HFFc6 (cell line): ENCODE data around the gene HPS6. TPM values are rescaled to one million over a fixed set of nuclear protein-coding genes. Genes with fewer than 3 reads are reported as not detected.
A peak's percentile ranks its signal among the peaks of the same experiment; 100 is the strongest.

ENCODE experiments used
- DNase-seq: peaks from one replicate; pipeline ENCODE4 v3.0.0-alpha.2; 2018
- H3K27ac Mint-ChIP-seq: 2 replicates; pipeline ENCODE4 v1.8.0; 2020; ENCODE audit warnings: mild to moderate bottlenecking, mixed read lengths
- H3K27me3 Mint-ChIP-seq: 2 replicates; pipeline ENCODE4 v1.8.0; 2021; ENCODE audit warnings: mild to moderate bottlenecking, moderate library complexity, mixed read lengths; ENCODE audit not compliant: insufficient read depth
- H3K36me3 Mint-ChIP-seq: 2 replicates; pipeline ENCODE4 v1.8.0; 2021; ENCODE audit warnings: low read depth, mixed read lengths
- H3K4me1 Mint-ChIP-seq: 2 replicates; pipeline ENCODE4 v1.8.0; 2020; ENCODE audit warnings: low read depth, mixed read lengths
- H3K4me3 Mint-ChIP-seq: 2 replicates; pipeline ENCODE4 v1.8.0; 2020; ENCODE audit warnings: mild to moderate bottlenecking, moderate library complexity, mixed read lengths
- H3K9me3 Mint-ChIP-seq: 2 replicates; pipeline ENCODE4 v1.8.0; 2020; ENCODE audit warnings: mild to moderate bottlenecking, mixed read lengths
- total RNA-seq, 6 experiments: library from RNA; stranded (reverse); fragmentation: NEBNext Ultra II Directional; extraction: Animal tissue kit (Norgen Biotek cat#: 25700); gene quantifications; 2 replicates in 1 of 6; 3 replicates in 5 of 6; pipeline ENCODE4 v1.2.3, GENCODE V29; 2021
- TF ChIP-seq, protein P1 (sequence below): fragments of 200-600 bp; sonication (generic); IDR thresholded peaks from 2 replicates; pipeline ENCODE4 v1.5.0; 2021; ENCODE audit warnings: antibody characterized with exemption, mild to moderate bottlenecking

Gene HPS6
- total RNA-seq, 6 experiments from 2014 or later = 22.0 to 29.4 (median 24.0) TPM

DNA sequence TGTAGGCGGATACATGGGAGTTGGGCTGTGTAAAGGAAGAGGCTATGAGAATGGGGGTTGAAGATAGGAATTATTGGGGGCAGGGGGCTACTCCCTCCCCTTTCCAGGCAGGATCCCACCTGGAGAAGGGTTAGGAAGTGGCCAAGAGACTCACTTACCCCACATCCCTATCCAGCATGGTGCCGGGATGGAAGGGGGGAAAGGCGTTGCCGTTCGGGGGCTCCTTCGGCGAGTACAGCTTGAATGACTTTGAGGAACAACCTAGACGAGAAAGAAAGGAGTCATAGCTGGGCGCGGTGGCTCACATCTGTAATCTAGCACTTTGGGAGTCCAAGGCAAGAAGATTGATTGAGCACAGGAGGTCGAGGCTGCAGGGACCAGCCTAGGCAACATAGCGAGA lies 46.1 kb downstream of the HPS6 start:
- peaks cover 21% of the 10 kb centered on the region for H3K36me3 Mint-ChIP-seq
- H3K27me3 Mint-ChIP-seq = no peaks in the 10 kb centered on the region
- H3K4me1 Mint-ChIP-seq = peaks cover 36% of the 10 kb centered on the region
- no peak for DNase-seq
- H3K27ac Mint-ChIP-seq = no peak overlapping the region; the same call in 1 of the 2 replicates
- no peaks in the 10 kb centered on the region for H3K9me3 Mint-ChIP-seq
- no peak overlapping the region for H3K4me3 Mint-ChIP-seq
- TF ChIP-seq, protein P1, sequence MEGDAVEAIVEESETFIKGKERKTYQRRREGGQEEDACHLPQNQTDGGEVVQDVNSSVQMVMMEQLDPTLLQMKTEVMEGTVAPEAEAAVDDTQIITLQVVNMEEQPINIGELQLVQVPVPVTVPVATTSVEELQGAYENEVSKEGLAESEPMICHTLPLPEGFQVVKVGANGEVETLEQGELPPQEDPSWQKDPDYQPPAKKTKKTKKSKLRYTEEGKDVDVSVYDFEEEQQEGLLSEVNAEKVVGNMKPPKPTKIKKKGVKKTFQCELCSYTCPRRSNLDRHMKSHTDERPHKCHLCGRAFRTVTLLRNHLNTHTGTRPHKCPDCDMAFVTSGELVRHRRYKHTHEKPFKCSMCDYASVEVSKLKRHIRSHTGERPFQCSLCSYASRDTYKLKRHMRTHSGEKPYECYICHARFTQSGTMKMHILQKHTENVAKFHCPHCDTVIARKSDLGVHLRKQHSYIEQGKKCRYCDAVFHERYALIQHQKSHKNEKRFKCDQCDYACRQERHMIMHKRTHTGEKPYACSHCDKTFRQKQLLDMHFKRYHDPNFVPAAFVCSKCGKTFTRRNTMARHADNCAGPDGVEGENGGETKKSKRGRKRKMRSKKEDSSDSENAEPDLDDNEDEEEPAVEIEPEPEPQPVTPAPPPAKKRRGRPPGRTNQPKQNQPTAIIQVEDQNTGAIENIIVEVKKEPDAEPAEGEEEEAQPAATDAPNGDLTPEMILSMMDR = no peak

DNA sequence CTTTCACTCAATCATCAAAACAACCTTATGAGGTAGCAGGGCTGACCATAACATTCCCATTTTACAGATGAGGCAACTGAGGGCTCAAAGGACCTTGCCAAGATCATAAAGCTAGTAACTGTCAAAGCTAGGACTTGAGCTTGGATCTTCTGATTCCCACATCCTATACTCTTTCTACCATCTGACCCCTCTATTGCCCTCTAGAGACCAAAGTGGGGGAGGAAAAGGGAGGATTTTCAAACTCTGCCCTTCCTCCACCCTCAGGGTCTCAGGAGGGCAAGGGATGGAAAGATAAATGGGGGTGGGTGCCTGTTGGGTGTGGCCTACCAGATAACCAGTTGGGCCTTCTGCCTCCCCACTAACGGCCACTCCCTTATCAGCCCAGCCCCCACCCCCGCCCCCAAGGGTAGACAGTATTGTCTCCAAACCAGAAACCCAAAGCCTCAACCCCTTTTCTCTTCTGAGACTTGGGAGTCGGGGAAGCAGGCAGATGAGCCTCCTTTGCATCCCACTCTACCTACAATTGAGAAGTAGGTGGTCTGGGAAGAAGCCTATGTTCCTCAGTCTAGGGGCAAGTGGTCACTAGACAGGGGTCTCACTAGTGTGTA lies 47.2 kb downstream of the HPS6 start:
- DNase-seq = no peak
- H3K36me3 Mint-ChIP-seq = peaks cover 21% of the 10 kb centered on the region
- no peak overlapping the region for H3K27ac Mint-ChIP-seq
- no peaks in the 10 kb centered on the region for H3K9me3 Mint-ChIP-seq
- TF ChIP-seq, protein P1 = peak; percentile 36; the same call in 1 of the 2 replicates
- H3K27me3 Mint-ChIP-seq = no peaks in the 10 kb centered on the region
- H3K4me1 Mint-ChIP-seq = peaks cover 46% of the 10 kb centered on the region
- peak overlapping the region; percentile 94; the same call in 1 of the 2 replicates for H3K4me3 Mint-ChIP-seq

DNA sequence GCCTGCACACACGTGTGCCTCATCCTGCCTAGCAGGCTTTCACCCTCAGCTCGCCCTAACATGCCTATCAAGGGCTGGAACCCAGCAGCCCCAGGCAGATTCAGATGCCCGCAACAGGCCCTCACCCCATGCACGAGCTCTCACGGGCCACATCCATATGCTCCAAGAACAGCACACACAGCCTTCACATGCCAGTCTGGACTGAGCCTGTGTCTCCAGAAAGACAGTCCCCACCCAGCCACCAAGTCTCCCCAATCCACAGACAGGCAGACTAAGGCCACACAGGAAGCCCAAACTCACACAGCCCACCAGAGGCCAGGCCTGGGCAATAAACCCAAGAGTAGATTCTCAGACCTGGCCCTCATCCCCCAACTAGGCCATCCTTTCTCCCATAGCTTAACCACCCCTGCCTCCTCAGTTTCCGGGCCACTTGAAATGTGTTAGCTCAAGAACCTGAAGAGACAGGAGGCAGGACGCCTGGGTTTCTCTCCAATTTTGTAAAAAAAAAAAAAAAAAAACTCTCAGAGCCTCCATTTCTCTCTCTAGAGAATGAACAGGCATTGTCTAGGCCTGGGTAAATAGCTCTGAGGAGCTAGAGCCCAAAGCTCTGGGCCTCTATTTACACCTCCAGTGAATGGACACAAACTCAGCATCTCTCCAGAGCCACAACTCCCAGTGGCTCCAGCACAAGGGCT lies 48.3 kb downstream of the HPS6 start:
- Mint-ChIP-seq H3K4me1 (peaks cover 57% of the 10 kb centered on the region), H3K36me3 (peaks cover 21% of the 10 kb centered on the region), H3K9me3 (no peaks in the 10 kb centered on the region), H3K27ac (peak overlapping the region; percentile 68), H3K27me3 (no peaks in the 10 kb centered on the region), H3K4me3 (peak overlapping the region; percentile 94)
- TF ChIP-seq, protein P1 = no peak
- DNase-seq = no peak

DNA sequence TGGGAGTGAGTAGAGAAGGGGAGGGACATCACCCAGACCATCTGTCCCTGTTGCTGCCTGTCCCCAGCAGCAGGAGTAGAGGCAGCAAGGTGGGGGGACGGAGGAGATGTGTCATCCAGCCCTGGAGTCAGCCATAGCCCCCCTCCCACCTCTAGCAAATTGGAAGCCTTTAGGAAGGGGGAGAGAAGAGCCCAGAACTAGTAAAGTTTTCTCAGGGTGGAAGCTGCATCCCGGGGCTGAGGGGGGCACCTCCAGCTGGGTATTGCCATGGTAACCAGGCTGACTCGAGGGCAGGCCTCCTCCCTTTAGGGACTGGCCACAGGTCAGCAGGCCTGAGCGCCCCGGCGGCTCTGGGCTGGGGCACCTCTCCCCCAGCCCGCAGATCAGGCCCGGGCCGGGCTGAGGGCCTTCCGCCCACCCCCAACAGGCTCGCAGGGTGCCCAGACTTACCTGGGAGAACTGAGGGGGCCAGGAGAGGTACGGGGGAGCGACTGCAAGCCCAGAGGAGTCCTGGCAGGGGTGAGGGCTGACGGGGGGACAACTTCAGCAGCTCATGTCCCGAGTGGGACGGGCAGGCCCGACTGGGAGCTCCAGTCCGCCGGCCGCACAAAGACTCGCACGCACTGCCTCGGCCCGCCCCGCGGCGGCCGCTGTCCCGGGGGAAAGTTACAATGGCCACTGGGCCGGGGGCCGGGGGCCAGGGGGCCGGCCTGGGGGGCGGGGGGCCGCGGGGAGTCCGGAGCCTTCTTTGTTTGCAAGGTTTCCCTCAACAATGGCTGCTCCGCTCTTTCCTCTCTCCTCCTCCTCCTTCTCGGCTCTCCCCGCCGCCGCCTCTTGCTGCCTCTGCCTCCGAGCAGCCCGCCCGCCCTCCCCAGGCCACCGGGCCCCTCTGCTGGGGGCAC lies 49.1 kb downstream of the HPS6 start:
- Mint-ChIP-seq H3K4me1 (peaks cover 65% of the 10 kb centered on the region), H3K36me3 (peaks cover 16% of the 10 kb centered on the region), H3K9me3 (no peaks in the 10 kb centered on the region), H3K27ac (peak overlapping the region; percentile 78), H3K4me3 (peak overlapping the region; percentile 94), H3K27me3 (no peaks in the 10 kb centered on the region; the same call in 1 of the 2 replicates)
- TF ChIP-seq, protein P1 = no peak
- no peak for DNase-seq

DNA sequence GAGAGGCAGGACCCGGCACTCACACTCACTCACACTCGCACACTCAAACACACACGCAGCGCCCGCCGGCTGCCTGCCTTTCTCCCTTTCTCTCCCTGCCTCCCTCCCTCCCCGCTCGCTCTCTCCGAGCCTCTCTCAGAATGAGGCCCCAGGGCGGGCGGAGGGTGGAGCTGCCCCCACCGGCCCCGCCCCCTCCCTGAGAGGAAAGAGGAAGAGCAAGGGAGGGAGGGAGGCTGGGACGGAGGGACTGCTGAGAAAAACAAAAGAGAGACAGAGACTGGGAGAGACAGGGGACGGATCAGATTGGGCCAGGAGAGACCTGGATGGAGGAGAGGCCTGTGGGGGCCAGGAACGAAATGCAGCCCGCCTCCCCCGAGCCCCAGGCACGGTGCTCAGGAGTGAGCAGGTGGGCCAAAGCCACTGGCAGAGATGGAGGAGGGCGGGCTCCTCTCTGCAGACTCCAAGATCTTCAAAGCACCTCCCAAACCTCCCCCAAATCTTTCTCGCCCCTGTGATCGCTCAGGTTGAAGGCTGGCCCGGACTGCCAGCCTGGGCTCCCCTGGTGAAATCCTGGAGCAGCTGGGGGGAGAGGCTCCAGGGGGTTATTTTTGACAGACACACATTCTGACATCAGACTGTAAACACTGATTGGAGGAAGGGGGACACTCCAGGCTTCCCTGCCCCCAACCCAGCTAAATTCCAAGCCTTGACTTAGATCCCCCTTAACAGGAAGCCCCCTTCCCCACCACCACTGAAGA lies 49.9 kb downstream of the HPS6 start:
- peaks cover 69% of the 10 kb centered on the region for H3K4me1 Mint-ChIP-seq
- peak; percentile 66 for DNase-seq
- TF ChIP-seq, protein P1 = 0 out of 2 replicates have a peak, but pooled peaks have one; percentile 2
- peak overlapping the region; percentile 78 for H3K27ac Mint-ChIP-seq
- no peaks in the 10 kb centered on the region for H3K9me3 Mint-ChIP-seq
- H3K4me3 Mint-ChIP-seq = peak overlapping the region; percentile 94
- no peaks in the 10 kb centered on the region; the same call in 1 of the 2 replicates for H3K27me3 Mint-ChIP-seq
- peaks cover 8% of the 10 kb centered on the region for H3K36me3 Mint-ChIP-seq
